PC-9 (cell line): ENCODE data around the gene IFIT2.

ENCODE experiments used
- CTCF ChIP-seq: fragments of 200-600 bp; sonication (generic); conservative IDR thresholded peaks from 2 replicates; pipeline ENCODE4 v1.6.1; 2017; ENCODE audit warnings: mixed run types, antibody characterized with exemption, mild to moderate bottlenecking, moderate library complexity
- EZH2 ChIP-seq: fragments of 200-600 bp; sonication (generic); IDR thresholded peaks from 2 replicates; pipeline ENCODE4 v1.8.0; 2017; ENCODE audit warnings: antibody characterized with exemption, low read depth

GRCh38 chr10:89297791-89298190 lies 4.1 kb upstream of the IFIT2 start:
- TF ChIP-seq CTCF (no peak), EZH2 (no peak)
